GM12878 (cell line): Measurements from ENCODE around the gene ENG. TPM values are rescaled to one million over a fixed set of nuclear protein-coding genes. Genes with fewer than 3 reads are reported as not detected.

ENCODE experiments used
- ATAC-seq: fragments of 200-7000 bp; cut with Tn5 transposase; 3 replicates; pipeline ENCODE4 v1.9.1; 2020; ENCODE audit warnings: mild to moderate bottlenecking, moderate library complexity
- BruUV-seq: library from RNA; stranded (reverse); fragments of 400-500 nt; replicated peaks from 2 replicates; lab custom pipeline; 2021; lab: Mats Ljungman, UMichigan
- CTCF ChIA-PET: fragments of 300-600 bp; sonication (Branson Sonifier 250); formaldehyde crosslinking; extraction: SDS; loops from one replicate; lab custom pipeline; 2021; ENCODE audit warnings: inconsistent platforms; lab: Yijun Ruan, JAX
- POLR2A ChIA-PET: fragments of 350-600 bp; formaldehyde crosslinking; extraction: SDS; loops from one replicate; lab custom pipeline; 2021; ENCODE audit warnings: inconsistent platforms; lab: Charles Lee
- RAD21 ChIA-PET: fragments of 300-600 bp; sonication (Branson Sonifier 250); formaldehyde crosslinking; loops from one replicate; lab custom pipeline; 2023; ENCODE audit warnings: antibody characterized with exemption; ENCODE audit not compliant: unreplicated experiment; lab: Charles Lee
- SMC1A ChIA-PET: fragments of 300-600 bp; sonication (Branson Sonifier 250); formaldehyde crosslinking; loops from one replicate; lab custom pipeline; 2023; ENCODE audit not compliant: unreplicated experiment, uncharacterized antibody; lab: Charles Lee
- DNase-seq: peaks from one replicate; pipeline ENCODE4 v3.0.0-alpha.2; 2011; ENCODE audit warnings: low read depth, low spot score
- FAIRE-seq: peaks from 3 replicates; lab custom pipeline; 2011; peaks lifted over from hg19 to GRCh38; lab: Jason Lieb, UNC
- H2AFZ ChIP-seq: 2 replicates; pipeline ENCODE4 v1.6.0; 2011; ENCODE audit warnings: low read depth, low read length, control low read depth; ENCODE audit not compliant: control insufficient read depth
- H3K27ac ChIP-seq: 2 replicates; pipeline ENCODE4 v1.5.1; 2011; ENCODE audit warnings: control low read depth; ENCODE audit not compliant: control insufficient read depth, insufficient read depth
- H3K27me3 ChIP-seq, 2 experiments: replicated peaks in 1 of 2; 2 replicates each; pipeline versions ENCODE4 v1.6.0 to v1.6.1; 2011; ENCODE audit warnings: low read length in 1 of 2; ENCODE audit not compliant: control insufficient read depth in 2 of 2, insufficient read depth in 2 of 2
- H3K36me3 ChIP-seq, 2 experiments: 2 replicates each; pipeline ENCODE4 v1.5.1; 2011; ENCODE audit warnings: low read length in 1 of 2; ENCODE audit not compliant: control insufficient read depth in 2 of 2, insufficient read depth in 2 of 2
- H3K4me1 ChIP-seq: 2 replicates; pipeline ENCODE4 v1.6.1; 2011; ENCODE audit warnings: mild to moderate bottlenecking, low read length, moderate library complexity, mixed read lengths; ENCODE audit not compliant: control insufficient read depth, insufficient read depth
- H3K4me2 ChIP-seq: 2 replicates; pipeline ENCODE4 v1.6.0; 2011; ENCODE audit warnings: control low read depth; ENCODE audit not compliant: control insufficient read depth, insufficient read depth
- H3K4me3 ChIP-seq: fragments of 200-600 bp; sonication (generic); 2 replicates; pipeline ENCODE4 v1.5.1; 2016
- H3K79me2 ChIP-seq: 2 replicates; pipeline ENCODE4 v1.6.0; 2011; ENCODE audit warnings: low read length; ENCODE audit not compliant: control insufficient read depth, insufficient read depth
- H3K9ac ChIP-seq: 2 replicates; pipeline ENCODE4 v1.8.0; 2011; ENCODE audit warnings: low read length, control low read depth, mixed read lengths; ENCODE audit not compliant: control insufficient read depth, insufficient read depth
- H3K9me3 ChIP-seq: replicated peaks from 3 replicates; pipeline ENCODE4 v1.5.1; 2011; ENCODE audit warnings: mild to moderate bottlenecking, low read length; ENCODE audit not compliant: control insufficient read depth, insufficient read depth
- H4K20me1 ChIP-seq: 2 replicates; pipeline ENCODE4 v1.6.0; 2011; ENCODE audit not compliant: control insufficient read depth, insufficient read depth
- CBFB ChIP-seq: IDR thresholded peaks from 2 replicates; pipeline ENCODE4 v1.6.1; 2016; ENCODE audit warnings: antibody characterized with exemption, low read depth
- EGR1 ChIP-seq, 2 experiments: IDR thresholded peaks; 1 replicate in 1 of 2; 2 replicates in 1 of 2; pipeline ENCODE4 v1.6.1; 2011 to 2012; ENCODE audit warnings: low read depth in 2 of 2, low read length in 2 of 2, borderline replicate concordance in 1 of 2, mild to moderate bottlenecking in 1 of 2, moderate library complexity in 1 of 2
- HDAC2 ChIP-seq: fragments of 200-600 bp; sonication (generic); IDR thresholded peaks from 2 replicates; pipeline ENCODE4 v1.6.1; 2017
- MTA3 ChIP-seq: IDR thresholded peaks from 2 replicates; pipeline ENCODE4 v1.6.1; 2012; ENCODE audit warnings: low read length, inconsistent platforms, borderline replicate concordance
- PML ChIP-seq: IDR thresholded peaks from 2 replicates; pipeline ENCODE4 v1.6.1; 2012; ENCODE audit warnings: low read length, inconsistent platforms
- POLR2A ChIP-seq: IDR thresholded peaks from 2 replicates; pipeline ENCODE4 v1.6.1; 2011; ENCODE audit warnings: low read depth, mild to moderate bottlenecking, low read length
- SMAD5 ChIP-seq: IDR thresholded peaks from 2 replicates; pipeline ENCODE4 v1.6.1; 2016; ENCODE audit warnings: antibody characterized with exemption, low read depth
- SREBF1 ChIP-seq: IDR thresholded peaks from 2 replicates; pipeline ENCODE4 v1.6.1; 2012; ENCODE audit warnings: mild to moderate bottlenecking, low read length
- YY1 ChIP-seq: IDR thresholded peaks from 2 replicates; pipeline ENCODE4 v1.6.1; 2011; ENCODE audit warnings: low read depth, mild to moderate bottlenecking, low read length
- ZNF24 ChIP-seq: fragments of 450-650 bp; IDR thresholded peaks from 2 replicates; pipeline ENCODE4 v1.6.1; 2017; ENCODE audit warnings: antibody characterized with exemption, mild to moderate bottlenecking
- ZNF274 ChIP-seq: IDR thresholded peaks from one replicate; pipeline ENCODE4 v1.8.0; 2011; ENCODE audit not compliant: insufficient read length, insufficient read depth
- ZNF384 ChIP-seq: IDR thresholded peaks from 2 replicates; pipeline ENCODE4 v1.6.1; 2012; ENCODE audit warnings: low read depth, mild to moderate bottlenecking, low read length, improper control_type of control experiment, borderline replicate concordance
- WGBS: methylation state at CpG from one replicate; pipeline ENCODE4 v1.1.6; 2016; ENCODE audit warnings: low lambda C conversion rate; ENCODE audit not compliant: insufficient replicate concordance, insufficient coverage; ENCODE audit errors: missing lambda C conversion rate; 5-methylcytosine and 5-hydroxymethylcytosine counted together
- in situ Hi-C: fragments of 300-500 bp; cut with MboI; formaldehyde crosslinking; loops from 9 replicates; pipeline ENCODE4 v1.14.3; 2018; ENCODE audit warnings: mixed read lengths
- intact Hi-C: fragments of 100-400 bp; cut with micrococcal nuclease; formaldehyde crosslinking; loops from one replicate; pipeline ENCODE4 v1.14.2; 2022; ENCODE audit not compliant: unreplicated experiment
- polyA plus RNA-seq, 11 experiments: library from polyadenylated mRNA; depleted of rRNA in 4 of 11; unstranded in 6 of 11; stranded (reverse) in 5 of 11; fragments of >200 nt; fragmentation: Nextera tagmentation in 4 of 11; fragmentation: Illumina TruSeq in 1 of 11; extraction: Ambion mirVana in 4 of 11; extraction: Trizol in 1 of 11; gene quantifications; 1 replicate in 1 of 11; 2 replicates in 10 of 11; pipeline versions ENCODE4 v1.2.1 to v1.2.3, GENCODE V29; 2011 to 2016; ENCODE audit warnings: inconsistent platforms in 2 of 11, missing spikeins in 2 of 11, low read depth in 1 of 11
- total RNA-seq, 4 experiments: library from RNA; depleted of rRNA in 3 of 4; stranded (reverse); fragments of >200 nt in 3 of 4; fragmentation: Illumina TruSeq in 1 of 4; extraction: Trizol in 1 of 4; gene quantifications; 2 replicates each; pipeline versions ENCODE4 v1.2.1 to v1.2.3, GENCODE V29; 2013 to 2021
- TF ChIP-seq, protein P1 (sequence below): fragments of 450-650 bp; IDR thresholded peaks from 2 replicates; pipeline ENCODE4 v1.6.1; 2017; ENCODE audit warnings: mild to moderate bottlenecking, moderate library complexity
- TF ChIP-seq, protein P2 (sequence below): fragments of 450-650 bp; IDR thresholded peaks from 2 replicates; pipeline ENCODE4 v1.6.1; 2016; ENCODE audit warnings: mild to moderate bottlenecking

ENG gene
- total and polyA plus RNA-seq, 10 of the 15 experiments (the other 5 are each of a cell fraction or from before 2014, with no cell fraction given): 0.14 to 10.1 (median 2.0) TPM

DNA sequence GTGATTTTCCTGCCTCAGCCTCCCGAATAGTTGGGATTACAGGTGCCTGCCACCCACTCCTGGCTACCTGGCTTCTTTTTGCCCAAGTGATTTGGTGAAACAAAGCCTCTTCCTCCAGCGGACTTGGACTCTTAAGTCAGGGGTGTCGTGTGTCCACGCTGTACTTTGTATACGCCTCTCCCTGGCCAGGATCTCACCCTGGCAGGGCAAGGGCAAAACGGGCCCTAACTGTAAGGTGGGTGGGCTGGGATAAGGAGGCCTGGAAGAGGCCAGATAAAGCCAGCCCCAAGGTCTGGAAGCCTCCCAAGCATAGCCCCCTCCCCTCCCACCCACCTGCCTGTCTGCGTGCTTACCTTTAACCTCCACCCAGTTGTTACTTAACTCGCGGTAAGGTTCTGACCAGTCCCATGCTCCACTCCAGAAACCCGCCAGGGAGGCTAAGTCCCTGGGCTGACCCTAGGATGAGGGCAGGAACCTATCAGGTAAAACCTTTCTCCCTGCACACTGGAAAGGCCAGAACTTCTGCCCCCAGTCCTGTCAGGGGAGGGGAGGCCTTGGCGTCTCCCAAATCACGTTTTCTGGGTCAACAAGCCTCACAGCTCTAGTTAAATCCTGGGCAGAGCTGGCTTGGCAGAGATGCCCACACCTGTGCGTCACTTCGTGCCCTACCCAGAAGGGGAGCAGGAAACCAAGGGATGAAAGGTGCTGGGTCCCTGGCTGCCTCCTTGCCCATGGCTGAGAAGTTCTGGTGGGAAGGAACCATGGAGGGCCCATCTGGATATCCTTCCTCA lies 60.3 kb downstream of the ENG start:
- H3K4me3 ChIP-seq: no peak overlapping the region
- ATAC-seq: no peak
- ChIA-PET CTCF (interaction anchor here (1.2 to 1.7 kb wide), 2 partner anchors 24 to 76 kb away, joined by 3 to 4 read pairs; no protein-coding TSS in a partner anchor), POLR2A (no interaction called here), SMC1A (interaction anchor here (0.6 to 1.8 kb wide), 2 partner anchors 112 to 167 kb away, joined by 3 to 5 read pairs; no protein-coding TSS in a partner anchor), RAD21 (interaction anchor here (0.9 kb wide), 1 partner anchor 8 kb away, joined by 3 read pairs; the partner anchor contains the start of gene FPGS)
- FAIRE-seq: no peak
- H3K4me2 ChIP-seq: no peak overlapping the region
- in situ Hi-C loops (no loop called here), intact Hi-C loops (no loop called here)
- H3K27ac ChIP-seq: no peak overlapping the region
- H3K27me3 ChIP-seq: no peaks in the 10 kb centered on the region
- no peak overlapping the region for H2AFZ ChIP-seq
- H3K4me1 ChIP-seq: peaks cover 21% of the 10 kb centered on the region
- 83% methylated on average over 12 of the region's 14 CpGs for WGBS
- peaks cover 7% of the 10 kb centered on the region; the same call in 1 of the 2 replicates for H4K20me1 ChIP-seq
- peaks cover 2% of the 10 kb centered on the region for H3K79me2 ChIP-seq
- no peak for DNase-seq
- peaks cover 9 to 21% of the 10 kb centered on the region in 2 experiments; a peak in 3 of 4 replicates for H3K36me3 ChIP-seq
- H3K9me3 ChIP-seq: no peaks in the 10 kb centered on the region
- TF ChIP-seq POLR2A: peak; percentile 67
- TF ChIP-seq PML: 0 out of 2 replicates have a peak, but pooled peaks have one; percentile 1
- TF ChIP-seq, protein P1, sequence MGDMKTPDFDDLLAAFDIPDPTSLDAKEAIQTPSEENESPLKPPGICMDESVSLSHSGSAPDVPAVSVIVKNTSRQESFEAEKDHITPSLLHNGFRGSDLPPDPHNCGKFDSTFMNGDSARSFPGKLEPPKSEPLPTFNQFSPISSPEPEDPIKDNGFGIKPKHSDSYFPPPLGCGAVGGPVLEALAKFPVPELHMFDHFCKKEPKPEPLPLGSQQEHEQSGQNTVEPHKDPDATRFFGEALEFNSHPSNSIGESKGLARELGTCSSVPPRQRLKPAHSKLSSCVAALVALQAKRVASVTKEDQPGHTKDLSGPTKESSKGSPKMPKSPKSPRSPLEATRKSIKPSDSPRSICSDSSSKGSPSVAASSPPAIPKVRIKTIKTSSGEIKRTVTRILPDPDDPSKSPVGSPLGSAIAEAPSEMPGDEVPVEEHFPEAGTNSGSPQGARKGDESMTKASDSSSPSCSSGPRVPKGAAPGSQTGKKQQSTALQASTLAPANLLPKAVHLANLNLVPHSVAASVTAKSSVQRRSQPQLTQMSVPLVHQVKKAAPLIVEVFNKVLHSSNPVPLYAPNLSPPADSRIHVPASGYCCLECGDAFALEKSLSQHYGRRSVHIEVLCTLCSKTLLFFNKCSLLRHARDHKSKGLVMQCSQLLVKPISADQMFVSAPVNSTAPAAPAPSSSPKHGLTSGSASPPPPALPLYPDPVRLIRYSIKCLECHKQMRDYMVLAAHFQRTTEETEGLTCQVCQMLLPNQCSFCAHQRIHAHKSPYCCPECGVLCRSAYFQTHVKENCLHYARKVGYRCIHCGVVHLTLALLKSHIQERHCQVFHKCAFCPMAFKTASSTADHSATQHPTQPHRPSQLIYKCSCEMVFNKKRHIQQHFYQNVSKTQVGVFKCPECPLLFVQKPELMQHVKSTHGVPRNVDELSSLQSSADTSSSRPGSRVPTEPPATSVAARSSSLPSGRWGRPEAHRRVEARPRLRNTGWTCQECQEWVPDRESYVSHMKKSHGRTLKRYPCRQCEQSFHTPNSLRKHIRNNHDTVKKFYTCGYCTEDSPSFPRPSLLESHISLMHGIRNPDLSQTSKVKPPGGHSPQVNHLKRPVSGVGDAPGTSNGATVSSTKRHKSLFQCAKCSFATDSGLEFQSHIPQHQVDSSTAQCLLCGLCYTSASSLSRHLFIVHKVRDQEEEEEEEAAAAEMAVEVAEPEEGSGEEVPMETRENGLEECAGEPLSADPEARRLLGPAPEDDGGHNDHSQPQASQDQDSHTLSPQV: no peak
- TF ChIP-seq YY1: no peak
- 0 out of 2 replicates have a peak, but pooled peaks have one; percentile 48 for TF ChIP-seq SMAD5
- no peak for TF ChIP-seq ZNF384
- no peak for TF ChIP-seq ZNF274
- no peak for TF ChIP-seq CBFB
- 0 out of 3 replicates have a peak, but pooled peaks of 1 of the 2 experiments have one; percentile 4 for TF ChIP-seq EGR1 (IDR thresholded peaks at IDR 0.05; ENCODE audit: borderline replicate concordance in 1 of 2, low read depth in 2 of 2, low read length in 2 of 2)
- TF ChIP-seq HDAC2: no peak
- no peak for TF ChIP-seq SREBF1
- 0 out of 2 replicates have a peak, but pooled peaks have one; percentile 45 for TF ChIP-seq MTA3
- no peak for TF ChIP-seq ZNF24
- TF ChIP-seq, protein P2, sequence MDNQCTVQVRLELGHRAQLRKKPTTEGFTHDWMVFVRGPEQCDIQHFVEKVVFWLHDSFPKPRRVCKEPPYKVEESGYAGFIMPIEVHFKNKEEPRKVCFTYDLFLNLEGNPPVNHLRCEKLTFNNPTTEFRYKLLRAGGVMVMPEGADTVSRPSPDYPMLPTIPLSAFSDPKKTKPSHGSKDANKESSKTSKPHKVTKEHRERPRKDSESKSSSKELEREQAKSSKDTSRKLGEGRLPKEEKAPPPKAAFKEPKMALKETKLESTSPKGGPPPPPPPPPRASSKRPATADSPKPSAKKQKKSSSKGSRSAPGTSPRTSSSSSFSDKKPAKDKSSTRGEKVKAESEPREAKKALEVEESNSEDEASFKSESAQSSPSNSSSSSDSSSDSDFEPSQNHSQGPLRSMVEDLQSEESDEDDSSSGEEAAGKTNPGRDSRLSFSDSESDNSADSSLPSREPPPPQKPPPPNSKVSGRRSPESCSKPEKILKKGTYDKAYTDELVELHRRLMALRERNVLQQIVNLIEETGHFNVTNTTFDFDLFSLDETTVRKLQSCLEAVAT: no peak
- no TSS peak for BruUV-seq
- H3K9ac ChIP-seq: no peak overlapping the region
